Embryonic facial prominence (tissue), 1 donor: ENCODE measurements around the gene PUS3.
"Not testable (repeated sequence)": the region's sequence is repeated elsewhere in the genome, so short reads cannot be mapped to it uniquely, and the experiment has no call there.

Source experiments
- DNase-seq: peaks from one replicate; pipeline ENCODE4 v3.0.0-alpha.2; 2016; ENCODE audit errors: extremely low spot score

PUS3 gene

DNA sequence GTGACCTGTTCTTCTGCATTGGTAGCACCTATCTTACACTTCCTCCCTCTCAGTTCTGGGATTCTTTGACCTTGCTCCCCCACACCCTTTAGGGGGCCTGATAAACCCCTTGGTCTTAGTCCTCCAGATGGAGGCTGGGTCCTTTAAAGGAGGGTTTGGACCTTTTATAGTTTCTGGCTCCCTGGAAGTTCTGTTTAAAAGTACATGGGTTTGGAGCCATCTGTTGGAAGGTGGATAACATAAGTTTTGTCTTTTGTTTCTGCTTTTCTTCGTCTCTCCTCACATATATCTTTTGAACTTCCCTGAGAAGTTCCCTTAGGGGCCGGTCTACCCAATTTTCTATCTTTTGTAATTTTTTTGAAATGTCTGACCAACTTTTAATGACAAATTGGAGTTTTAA is 33.5 kb downstream of the PUS3 start:
- DNase-seq = no peak

DNA sequence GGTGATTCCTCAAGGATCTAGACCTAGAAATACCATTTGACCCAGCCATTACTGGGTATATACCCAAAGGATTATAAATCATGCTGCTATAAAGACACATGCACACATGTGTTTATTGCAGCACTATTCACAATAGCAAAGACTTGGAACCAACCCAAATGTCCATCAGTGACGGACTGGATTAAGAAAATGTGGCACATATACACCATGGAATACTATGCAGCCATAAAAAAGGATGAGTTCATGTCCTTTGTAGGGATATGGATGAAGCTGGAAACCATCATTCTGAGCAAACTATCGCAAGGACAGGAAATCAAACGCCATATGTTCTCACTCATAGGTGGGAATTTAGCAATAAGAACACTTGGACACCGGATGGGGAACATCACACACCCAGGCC is 37.7 kb downstream of the PUS3 start:
- not testable (repeated sequence) for DNase-seq

DNA sequence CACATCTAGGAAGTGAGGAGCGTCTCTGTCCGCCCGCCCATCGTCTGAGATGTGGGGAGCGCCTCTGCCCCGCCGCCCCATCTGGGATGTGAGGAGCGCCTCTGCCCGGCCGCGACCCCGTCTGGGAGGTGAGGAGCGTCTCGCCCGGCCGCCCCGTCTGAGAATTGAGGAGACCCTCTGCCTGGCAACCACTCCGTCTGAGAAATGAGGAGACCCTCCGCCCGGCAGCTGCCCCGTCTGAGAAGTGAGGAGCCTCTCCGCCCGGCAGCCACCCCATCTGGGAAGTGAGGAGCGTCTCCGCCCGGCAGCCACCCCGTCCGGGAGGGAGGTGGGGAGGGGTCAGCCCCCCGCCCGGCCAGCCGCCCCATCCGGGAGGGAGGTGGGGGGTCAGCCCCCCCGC is 40.2 kb downstream of the PUS3 start:
- not testable (repeated sequence) for DNase-seq

DNA sequence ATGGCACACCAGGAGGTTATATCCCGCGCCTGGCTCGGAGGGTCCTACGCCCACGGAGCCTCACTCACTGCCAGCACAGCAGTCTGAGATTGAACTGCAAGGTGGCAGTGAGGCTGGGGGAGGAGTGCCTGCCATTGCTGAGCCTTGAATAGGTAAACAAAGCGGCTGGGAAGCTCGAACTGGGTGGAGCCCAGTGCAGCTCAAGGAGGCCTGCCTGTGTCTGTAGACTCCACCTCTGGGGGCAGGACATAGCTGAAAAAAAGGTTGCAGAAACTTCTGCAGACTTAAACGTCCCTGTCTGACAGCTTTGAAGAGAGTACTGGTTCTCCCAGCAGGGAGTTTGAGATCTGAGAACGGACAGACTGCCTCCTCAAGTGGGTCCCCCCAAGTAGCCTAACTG is 45.3 kb downstream of the PUS3 start:
- not testable (repeated sequence) for DNase-seq

DNA sequence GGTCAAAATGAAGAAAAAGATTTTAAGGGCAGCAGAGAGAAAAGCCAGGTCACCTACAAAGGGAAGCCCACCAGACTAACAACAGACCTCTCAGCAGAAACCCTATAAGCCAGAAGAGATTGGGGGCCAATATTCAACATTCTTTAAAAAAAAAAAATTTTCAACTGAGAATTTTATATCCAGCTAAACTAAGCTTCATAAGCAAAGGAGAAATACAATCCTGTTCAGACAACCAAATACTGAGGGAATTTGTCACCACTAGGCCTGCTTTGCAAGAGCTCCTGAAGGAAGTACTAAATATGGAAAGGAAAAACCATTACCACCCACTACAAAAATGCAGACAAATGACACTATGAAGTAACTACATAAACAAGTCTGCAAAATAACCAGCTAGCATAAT is 56.8 kb downstream of the PUS3 start:
- DNase-seq = no peak
